ENCODE measurements around the gene GOLGA6C.
"Not testable (repeated sequence)": the region's sequence is repeated elsewhere in the genome, so short reads cannot be mapped to it uniquely, and the experiment has no call there.

The GOLGA6C gene

DNA sequence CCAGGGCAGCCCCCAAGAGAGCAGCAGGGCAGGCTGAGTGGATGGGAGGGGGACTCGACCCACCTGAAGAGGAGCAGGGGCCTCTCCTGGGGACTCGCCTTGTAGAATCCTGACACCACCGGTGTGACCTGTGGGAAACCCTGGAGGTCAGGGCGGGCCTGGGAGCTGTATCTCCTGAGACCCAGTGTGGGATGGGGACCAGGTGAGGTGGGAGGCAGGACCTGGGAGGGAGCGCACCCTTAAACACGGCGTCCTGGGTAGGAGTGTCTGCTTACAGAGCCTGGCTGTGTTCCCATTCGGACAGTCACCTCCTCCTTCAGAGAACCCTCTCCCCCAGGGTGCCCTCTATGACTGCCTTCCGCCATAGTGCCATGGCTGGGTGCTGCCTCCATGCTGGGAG, 29.3 kb upstream of the GOLGA6C start:
- DNase-seq: no peak

DNA sequence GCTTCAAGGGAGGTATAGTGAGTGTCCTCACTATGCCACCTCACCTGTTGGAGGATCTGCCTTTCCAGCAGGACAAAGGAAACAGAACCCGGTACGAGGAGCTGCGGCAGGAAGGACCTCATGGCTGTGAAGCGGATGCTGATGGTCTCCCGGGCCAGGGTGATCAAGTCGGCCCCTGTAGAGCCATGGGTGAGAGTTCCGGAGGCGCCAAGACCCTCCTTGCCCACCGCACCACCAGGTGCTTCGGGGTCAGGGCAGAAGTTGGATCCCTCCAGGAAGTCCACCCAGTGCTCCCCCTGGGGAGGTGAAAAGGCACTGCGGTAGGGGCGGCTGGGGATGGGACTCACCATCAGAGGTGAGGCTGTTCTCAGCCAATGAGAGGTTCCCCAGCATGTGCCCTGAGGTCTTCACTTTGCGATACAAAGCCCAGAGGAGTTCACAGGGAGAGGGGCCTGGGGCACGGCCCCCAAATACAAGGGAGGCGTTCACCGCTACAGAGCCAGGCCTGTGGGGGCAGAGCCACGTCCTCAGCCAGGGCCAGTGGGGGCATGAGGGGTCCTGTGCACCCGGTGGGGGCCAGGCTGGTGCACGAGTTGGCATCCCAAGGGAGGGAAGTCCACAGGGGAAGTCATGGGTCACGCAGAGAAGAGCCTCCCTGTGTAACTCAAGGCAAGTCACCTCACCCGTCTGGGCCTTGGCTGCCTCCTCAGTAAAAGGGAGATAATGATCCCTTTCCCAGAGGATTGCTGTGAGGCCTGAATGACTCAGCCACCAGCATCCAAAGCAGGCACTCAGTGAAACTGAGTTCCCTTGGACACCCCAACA, 28.7 kb upstream of the GOLGA6C start:
- DNase-seq: no peak

DNA sequence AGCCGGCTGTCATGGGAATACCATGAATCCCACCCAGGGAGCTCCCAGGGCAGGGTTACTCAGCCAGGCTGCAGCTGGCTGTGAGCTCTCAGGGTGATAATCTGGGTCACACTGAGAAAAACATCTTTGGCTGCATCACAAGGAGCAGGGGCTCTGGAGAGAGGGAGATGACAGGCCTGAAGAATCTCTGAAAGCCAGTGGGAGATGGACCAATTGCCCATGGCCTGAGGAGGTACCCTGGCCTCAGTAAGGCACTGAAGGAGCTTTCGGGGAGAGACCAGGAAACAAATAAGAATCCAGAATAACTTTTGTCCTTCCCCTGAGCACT, 28.2 kb upstream of the GOLGA6C start:
- DNase-seq: no peak

DNA sequence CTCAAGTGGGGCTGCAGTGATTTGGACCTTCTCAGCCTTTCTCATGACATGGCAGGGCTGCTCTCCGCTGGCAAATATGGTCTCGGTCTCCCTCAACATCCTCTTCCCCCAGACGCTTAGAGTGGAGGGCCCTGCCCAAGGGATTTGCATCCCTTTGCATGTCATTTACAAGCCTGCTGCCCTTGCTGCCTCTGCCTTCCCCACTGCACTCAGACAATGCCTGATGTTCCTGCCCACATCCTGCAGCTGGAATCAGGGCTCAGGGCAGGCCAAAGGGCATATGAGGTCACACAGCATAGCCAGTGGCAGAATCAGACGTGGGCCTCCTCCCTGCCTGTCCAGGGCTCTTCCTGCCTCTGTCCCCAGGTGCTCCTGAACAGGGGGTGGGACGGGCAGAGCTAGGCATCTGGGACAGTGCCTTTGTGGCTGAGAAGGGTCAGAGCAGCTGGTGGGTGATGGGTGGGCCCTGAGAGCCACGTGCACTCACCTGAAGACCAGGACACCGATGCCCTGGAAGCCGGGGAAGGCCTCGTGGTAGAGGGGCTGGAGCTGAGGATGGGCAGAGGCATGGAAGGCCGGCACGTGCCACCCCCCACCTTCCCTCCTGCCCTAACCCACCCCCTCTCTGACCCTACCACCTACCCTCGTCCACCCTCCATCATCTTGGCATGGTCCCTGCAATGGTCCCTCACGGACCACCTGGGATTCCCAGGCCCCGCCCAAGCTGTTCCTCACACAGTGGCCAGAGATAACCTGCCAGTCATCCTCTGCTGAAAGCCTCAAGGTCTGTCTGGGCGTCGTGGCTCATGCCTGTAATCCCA, 27.4 kb upstream of the GOLGA6C start:
- DNase-seq: no peak

DNA sequence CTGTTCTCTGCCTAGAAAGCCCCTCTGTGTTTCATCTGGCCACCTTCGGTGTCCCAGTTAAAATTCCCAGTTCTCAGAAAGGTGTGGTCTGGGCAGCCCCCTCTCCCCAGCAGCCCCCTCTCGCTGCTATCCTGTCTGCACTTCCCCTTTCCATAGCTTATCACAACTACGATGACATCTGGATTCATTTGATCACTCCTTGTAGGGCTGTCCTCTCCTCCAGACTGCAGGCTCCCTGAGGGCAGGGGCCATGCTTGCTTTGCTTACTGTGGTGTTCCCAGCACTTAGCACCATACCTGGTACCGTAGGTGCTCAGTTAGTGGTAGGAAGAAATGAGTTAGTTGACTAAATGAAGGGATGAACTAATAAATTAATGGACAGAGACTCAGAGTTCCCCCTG, 26.3 kb upstream of the GOLGA6C start:
- DNase-seq: no peak

DNA sequence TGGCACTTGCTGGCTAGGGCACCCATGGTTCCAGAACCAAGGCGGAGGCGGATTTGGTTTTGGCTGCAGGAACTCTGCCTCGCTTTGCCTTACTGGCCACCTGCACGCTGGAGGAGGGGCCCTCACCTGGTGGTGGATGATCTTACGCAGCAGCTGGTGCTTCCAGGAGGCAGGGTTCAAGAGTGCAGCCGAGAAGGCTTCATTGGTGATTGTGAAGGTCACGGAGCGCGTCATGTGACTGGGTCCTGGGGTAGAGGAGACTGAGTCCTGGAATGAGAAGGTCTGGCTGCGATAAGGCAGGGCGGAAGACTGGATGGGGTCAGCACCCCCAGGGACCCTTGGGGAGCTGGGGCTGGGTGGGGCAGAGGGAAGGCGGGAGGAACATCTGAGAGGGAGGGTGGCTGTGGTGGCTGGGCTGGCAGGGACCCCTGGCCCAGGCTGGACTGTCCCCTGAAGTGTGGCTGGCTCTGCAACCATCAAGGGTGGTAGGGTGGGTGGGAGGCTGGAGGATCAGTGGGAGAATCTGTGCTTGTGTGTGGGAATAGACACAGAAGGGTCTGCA, 25.8 kb upstream of the GOLGA6C start:
- no peak for DNase-seq

DNA sequence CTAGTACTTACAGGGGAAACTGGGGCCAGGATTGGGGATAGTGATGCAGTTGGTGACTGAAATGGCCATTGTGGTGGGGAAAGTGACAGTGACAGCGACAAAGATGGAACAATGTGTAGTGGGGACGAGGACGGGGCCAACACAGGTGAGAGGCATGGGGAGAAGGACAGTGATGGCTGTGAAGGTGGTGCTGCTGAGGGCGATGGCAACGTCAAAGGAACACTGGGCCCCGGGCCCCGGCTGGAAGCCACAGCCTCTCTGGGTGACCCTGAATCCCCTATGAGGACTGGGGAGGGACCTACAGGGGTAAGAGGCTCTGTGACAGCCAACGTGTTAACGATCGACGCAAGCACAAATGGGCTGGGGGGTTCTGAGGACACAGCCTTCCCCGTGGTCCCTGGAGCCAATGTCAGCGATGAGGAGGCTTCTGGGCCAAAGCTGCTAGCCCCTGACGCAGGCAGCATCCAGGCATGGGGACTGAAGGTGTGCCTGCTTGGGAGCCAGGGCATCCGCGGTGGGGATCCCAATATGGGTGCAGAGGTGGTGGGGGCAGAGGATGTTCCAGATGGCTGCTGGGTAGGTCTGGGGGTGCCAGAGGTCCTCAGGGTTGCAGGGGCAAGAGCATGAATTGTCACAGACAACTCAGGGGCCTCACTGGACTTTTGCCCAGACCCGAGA, 25.2 kb upstream of the GOLGA6C start:
- no peak for DNase-seq

DNA sequence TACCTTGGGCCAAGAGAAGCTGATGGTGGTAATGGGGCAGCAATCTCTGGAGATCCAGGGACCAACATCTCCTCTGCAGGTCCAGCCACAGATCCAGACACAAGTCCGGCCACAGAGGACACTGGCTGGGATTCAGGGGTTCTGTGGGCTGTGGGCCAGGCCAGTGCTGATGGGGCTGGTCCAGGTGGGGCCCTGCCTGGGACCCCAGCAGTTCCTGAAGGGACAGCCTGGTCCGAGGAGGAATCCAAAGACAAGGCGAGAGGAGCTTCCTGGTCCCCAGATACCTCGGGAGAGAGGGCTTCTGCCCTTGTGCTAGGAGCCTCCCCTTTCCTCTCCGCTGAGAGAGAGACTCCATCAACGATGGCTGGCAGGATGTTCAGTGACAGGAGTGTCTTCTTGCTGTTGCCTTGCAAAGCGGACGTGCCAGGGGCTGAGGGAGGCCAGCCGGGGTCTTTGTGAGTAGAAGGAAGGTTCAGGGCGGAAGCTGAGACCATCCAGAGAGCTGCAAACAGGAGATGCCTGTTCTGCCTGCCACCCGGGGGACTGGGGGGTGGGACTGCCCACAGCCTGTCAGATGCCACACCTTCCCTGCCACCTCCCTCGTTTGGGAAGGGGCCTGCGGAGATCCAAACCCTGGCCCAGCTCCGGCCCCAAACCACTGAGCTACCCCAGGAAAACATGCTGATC, 24.5 kb upstream of the GOLGA6C start:
- DNase-seq: no peak

DNA sequence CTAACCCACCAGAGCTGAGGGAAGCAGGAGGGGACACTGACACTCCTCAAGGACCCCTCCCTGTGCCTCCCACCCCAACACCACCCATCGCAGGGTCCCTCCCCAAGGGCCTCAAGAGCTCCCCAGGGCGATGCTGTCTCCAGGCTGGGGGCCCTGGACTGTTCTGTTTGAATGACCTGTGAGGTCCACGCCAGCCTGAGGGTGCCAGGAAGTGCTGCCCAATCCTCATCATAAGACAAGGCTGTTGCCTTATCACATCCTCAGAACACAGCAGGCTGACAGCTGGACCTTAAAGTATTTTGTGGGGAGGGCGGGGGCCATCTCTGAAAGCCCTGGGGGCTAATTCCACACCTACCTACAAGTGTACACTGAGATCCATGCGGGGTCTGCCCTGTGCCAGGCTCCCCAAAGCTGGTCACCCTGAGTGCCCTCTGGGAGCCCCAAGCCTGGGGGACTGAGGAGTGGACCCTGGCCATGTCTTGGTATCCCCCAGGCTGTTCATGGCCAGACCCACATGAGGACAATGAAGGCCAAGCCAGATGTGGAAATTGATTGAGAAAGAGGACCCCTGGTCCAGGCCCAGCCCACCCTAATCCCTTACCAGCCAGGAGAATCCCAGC, 23.8 kb upstream of the GOLGA6C start:
- DNase-seq: no peak

DNA sequence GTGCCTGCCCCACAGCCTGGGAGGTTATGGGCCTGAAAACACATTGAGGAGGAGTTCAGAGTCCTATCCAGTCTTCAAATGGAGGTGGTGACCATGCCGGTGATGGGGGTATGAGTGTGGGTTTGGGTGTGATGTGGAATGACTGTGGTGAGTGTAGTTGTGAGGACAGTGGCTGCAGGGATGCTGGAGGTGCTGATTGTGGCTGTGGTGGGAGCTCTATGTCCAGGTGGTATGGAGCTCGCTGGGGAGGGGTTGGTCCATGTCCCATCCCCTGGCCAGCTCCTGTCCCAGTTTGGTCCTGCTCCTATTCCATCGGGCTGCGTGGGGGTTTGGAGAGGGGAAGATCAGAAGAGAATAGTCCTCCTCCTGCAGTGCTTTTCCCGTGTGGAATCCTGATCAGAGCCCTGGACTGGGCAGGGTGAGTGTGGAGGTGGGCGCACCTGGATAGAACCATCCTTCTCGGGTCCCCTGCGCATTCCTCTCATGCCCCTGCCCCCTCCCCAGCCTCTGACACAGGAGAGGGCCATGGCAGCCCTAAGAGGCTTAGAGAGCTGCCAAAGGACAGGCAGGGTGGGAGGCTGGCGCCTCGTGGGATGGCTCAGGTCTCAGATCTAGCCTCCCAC, 23.0 kb upstream of the GOLGA6C start:
- no peak for DNase-seq

DNA sequence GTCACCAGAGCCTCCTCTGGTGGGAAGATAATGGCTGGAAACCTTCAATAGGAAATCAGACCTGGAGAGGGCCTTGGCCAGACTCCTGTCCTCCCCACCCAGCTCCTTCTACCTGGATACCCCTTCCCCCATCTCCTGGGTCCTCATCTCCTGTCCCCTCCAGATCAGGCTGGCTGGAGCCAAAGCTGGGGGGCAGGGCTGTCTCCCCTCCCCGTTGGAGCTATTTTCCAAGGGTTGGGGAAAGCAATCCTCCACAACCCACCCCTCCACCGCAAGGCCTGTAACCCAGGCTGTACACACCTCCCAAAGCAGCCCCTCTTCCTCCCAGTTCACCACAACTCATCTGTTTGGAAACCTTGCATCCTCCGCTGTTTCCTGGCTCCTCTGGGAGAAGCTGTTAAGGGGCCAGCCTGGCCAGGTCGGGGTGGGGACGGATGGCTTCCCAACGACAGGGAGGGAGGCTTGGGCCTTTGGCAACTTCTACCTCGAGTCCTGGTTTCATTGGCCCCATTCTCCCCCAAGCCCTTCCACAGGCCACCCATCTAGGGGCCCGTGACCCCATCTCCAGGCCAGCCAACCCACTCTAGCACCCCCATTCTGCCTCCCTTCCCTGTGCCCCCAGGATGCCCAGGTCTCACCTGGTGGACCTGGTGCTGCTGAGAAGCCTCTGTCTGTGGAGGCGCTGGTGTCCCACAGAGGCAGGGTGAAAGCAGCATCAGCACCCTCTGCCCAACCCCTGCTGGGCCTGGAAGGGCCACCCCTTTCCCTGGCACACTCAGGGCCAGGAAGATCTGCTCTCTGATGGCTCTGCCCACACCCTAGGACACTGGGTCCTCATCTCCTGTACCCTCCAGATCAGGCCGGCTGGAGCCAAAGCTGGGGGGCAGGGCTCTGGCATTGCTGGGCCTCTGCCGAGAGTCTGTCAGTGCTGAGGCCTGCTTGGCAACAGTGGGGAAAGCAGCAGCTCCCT, 22.1 kb upstream of the GOLGA6C start:
- DNase-seq: no peak

DNA sequence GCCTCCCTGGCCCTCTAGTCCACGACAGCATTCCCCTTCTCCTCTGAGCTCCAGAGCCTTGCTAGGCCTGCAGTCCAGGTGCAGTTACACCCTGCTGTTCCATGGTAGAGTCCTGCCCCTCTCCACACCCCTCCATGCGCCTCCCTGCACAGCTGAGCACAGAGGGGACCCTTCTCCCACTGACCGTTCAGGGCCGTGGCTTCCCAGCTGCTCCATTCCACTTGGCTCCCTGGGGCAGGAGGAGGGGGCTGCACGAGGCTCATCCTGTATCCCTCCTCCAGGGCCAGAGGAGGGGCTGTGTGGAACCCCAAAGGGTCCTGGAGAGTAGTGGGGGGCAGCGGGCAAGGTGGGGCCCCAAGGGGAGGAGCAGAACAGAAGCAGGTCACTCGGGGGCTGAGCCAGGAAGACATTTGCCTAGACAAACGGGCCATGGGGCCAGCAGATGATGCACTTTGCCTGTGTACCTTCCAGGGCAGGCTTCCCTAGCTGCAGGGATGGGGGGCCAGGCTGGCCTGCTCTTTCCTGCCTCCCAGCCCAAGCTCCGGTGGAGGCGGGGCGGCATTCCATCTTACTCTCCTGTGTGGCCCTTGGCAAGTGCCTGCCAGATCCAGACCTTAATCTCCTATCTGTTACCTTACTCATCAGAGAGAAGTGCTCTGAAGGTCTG, 20.7 kb upstream of the GOLGA6C start:
- no peak for DNase-seq

DNA sequence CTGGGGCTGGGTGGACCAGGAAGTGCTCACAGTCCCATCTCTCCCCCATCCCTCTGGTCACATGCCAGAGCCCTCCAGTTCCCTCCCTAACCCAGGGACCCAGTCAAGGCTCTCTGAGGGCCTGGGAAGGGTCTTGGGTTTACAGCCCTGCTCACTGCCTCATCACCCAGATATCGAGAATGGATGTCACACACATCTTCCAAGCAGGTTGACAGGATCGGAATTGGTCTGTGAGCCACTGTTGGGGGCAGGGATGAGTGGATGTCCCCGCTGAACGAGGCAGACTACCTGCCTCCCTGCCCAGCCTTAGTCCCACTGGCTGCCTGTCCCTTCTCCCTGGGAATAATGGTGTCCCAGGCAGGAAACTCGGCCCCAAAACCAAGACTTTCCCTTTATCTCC, 20.0 kb upstream of the GOLGA6C start:
- no peak for DNase-seq

DNA sequence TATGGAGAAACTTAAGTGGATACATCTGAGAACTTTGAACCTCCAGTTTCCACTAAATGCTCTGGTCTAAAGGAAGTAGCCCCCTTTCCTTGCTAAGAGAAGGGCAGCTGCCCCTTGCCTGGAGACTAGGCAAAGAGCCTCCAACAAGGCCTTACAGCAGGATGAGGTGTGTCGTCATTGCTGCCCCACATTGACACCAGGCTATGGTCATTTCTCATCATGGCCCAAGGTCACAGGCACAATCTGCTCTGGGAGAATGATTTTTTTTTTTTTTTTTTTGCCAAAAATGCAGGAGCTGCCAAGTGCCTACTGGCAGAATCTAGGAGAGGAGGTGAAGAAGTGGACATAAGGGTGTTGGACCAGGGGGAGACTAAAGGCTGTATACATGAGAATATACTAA, 12.4 kb upstream of the GOLGA6C start:
- DNase-seq: not testable (repeated sequence)

DNA sequence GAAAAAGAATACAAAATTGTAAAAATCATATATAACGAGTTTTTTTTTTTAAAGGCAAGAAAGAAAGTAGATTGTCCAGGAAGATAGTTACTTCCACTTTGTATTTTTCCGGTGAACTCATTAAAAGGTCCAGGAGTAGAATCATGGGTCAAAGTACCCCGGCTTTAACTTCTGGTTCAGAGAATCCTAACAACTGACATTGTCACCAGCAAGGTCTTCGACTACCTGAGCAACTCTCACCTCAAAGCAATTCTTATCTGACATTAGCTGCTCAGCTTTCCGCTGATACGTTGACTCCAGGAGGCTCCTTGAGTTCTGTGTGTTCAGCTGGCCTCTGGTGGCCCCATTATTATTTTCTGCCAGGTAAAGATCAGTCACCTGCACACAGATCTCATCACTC, 9.1 kb upstream of the GOLGA6C start:
- not testable (repeated sequence) for DNase-seq

DNA sequence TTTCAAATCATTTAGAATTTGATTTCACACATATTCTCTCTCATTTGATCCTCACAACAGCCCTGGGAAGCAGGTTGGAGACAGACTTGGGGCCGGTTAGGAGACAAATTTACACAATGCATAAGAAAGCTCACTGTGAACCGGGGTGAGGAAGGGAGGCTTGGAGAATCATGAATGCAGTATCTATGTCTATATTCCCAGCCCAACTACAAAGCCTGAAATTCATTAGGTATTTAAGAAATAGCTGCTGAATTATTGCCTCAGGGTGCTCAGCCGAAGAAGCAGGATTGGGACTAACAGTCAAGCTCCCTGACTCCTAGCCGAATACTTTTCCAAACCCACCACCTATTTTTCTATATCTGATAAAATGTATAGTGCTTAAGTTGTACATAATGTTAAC, 8.4 kb upstream of the GOLGA6C start:
- DNase-seq: no peak

DNA sequence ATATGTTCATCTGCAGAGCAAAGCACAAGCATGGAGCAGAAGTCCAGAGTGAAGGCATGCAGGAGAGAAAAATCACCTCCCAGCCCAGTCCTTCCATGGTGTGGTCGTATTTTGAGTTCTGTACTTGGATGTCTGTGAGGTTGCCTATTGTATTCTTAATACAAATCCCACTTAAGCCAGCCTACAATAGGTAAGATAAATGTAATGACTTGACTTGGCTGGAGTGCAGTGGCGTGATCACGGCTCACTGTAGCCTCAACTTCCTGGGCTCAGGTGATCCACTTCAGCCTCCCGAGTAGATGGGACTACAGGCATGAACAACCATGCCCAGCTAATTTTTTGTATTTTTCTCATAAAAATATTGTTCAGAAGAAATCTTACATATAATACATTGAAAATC, 6.8 kb upstream of the GOLGA6C start:
- DNase-seq: not testable (repeated sequence)

DNA sequence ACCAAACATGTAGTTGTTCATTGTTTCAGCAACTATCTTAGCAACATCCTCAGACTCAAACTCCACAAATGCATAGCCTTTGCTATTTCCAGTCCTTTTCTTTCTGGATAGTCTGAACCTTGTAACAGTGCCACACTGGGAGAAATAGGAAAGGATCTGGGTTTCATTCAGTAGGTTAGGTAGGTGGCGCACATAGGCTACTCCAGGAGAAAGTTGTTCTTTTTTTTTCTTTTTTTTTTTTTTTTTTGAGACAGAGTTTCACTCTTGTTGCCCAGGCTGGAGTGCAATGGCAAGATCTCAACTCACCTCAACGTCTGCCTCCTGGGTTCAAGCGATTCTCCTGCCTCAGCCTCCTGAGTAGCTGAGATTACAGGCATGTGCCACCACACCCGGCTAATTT, 5.8 kb upstream of the GOLGA6C start:
- DNase-seq: not testable (repeated sequence)

DNA sequence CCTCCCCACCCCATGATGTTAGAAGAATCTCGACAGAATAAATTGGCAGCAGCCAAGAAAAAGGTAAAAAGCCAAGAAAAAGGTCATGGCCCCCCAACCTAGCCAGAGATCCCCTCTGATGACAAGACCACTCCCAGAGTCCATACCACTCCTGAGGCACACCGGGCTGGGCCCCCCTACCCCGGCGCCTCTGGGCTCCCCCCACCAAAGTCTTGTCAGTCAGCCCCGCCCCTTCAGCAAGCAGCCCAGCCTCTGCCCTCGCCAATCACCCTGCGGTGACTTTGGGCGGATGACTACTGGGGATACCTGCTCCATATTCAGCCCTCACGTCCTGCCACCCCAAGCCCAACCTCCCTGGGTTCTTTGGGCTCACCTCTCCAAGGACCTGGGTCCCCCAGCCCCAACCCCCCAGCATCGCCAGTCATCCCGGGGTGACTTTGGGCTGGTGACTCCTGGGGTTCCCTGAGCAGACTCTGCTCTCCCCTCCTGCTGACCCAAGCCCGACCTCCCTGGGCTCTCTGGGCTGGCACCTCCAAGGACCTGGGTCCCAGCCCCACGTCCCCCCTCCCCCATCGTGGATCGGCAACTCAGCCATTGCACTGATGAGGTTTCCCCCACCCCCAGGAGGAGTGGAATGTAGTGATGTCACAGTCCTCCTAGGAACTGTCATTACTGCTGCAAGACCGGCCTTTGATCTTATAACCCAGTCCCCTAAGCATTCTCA, 648 bp downstream of the GOLGA6C start:
- DNase-seq: not testable (repeated sequence)
